Ovary (tissue), 3 donors: ENCODE results near the gene YPEL1.

ENCODE experiments used
- EP300 ChIP-seq: sonication (generic); formaldehyde crosslinking; IDR thresholded peaks from one replicate; pipeline ENCODE4 v1.6.1; 2017; ENCODE audit warnings: antibody characterized with exemption
- POLR2A ChIP-seq: fragments of 450-650 bp; IDR thresholded peaks from one replicate; pipeline ENCODE4 v1.6.1; 2017; ENCODE audit warnings: antibody characterized with exemption, mild to moderate bottlenecking, moderate library complexity
- TF ChIP-seq, protein P1 (sequence below), 3 donors: fragments of 450-650 bp in 2 of 3; fragments of 200-600 bp in 1 of 3; IDR thresholded peaks; one replicate each; pipeline versions ENCODE4 v1.5.1 to v1.8.0; 2016 to 2022; ENCODE audit warnings: antibody characterized with exemption in 3 of 3, mild to moderate bottlenecking in 1 of 3
- donor health status: DM: no; HTN: no; CAD: no.

DNA sequence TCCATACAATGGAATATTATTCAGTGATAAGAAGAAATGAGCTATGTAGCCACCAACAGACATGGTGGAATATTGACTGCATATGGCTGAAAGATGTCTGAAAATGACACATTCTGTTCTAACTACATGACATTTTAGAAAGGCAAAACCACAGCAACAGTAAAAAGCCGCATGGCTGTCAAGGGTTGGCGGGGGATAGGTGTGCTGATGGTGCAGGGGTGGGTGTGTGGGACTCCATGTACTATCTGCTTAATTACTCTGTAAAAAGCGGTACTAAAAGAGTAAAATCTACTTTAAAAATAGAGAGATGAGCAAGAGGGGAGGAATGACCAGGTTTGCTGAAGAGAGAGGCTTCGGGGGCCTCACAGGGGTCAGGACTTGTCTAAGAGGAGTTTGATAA, 16.7 kb upstream of the YPEL1 start:
- TF ChIP-seq, protein P1, sequence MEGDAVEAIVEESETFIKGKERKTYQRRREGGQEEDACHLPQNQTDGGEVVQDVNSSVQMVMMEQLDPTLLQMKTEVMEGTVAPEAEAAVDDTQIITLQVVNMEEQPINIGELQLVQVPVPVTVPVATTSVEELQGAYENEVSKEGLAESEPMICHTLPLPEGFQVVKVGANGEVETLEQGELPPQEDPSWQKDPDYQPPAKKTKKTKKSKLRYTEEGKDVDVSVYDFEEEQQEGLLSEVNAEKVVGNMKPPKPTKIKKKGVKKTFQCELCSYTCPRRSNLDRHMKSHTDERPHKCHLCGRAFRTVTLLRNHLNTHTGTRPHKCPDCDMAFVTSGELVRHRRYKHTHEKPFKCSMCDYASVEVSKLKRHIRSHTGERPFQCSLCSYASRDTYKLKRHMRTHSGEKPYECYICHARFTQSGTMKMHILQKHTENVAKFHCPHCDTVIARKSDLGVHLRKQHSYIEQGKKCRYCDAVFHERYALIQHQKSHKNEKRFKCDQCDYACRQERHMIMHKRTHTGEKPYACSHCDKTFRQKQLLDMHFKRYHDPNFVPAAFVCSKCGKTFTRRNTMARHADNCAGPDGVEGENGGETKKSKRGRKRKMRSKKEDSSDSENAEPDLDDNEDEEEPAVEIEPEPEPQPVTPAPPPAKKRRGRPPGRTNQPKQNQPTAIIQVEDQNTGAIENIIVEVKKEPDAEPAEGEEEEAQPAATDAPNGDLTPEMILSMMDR (IDR thresholded peaks at IDR 0.05) = no peak
- TF ChIP-seq POLR2A (no peak), EP300 (no peak)
